H1 (cell line): ENCODE results near the gene CMSS1. TPM values are rescaled to one million over a fixed set of nuclear protein-coding genes. Genes with fewer than 3 reads are reported as not detected.

Source experiments
- CTCF ChIA-PET: fragments of 300-600 bp; sonication (Branson Sonifier 250); formaldehyde crosslinking; loops from one replicate; lab custom pipeline; 2021; ENCODE audit not compliant: partially characterized antibody; lab: Charles Lee
- POLR2A ChIA-PET: fragments of 300-600 bp; sonication (Branson Sonifier 250); formaldehyde crosslinking; loops from one replicate; lab custom pipeline; 2021; ENCODE audit warnings: inconsistent platforms; ENCODE audit not compliant: partially characterized antibody; lab: Charles Lee
- DNase-seq, 2 experiments: peaks; one replicate each; pipeline versions ENCODE4 v3.0.0 to v3.0.0-alpha.2; 2010 to 2022; ENCODE audit warnings: low spot score in 2 of 2, low read depth in 1 of 2, mixed read lengths in 1 of 2
- FAIRE-seq: peaks from 2 replicates; lab custom pipeline; 2011; peaks lifted over from hg19 to GRCh38; lab: Jason Lieb, UNC
- H2AFZ ChIP-seq: 2 replicates; pipeline ENCODE4 v1.8.1; 2012; ENCODE audit warnings: low read length, inconsistent platforms
- H2AK5ac ChIP-seq: 2 replicates; pipeline ENCODE4 v1.6.1; 2013; ENCODE audit warnings: low read depth, low read length
- H2BK120ac ChIP-seq: replicated peaks from 2 replicates; pipeline ENCODE3; 2013; ENCODE audit warnings: low read depth, low read length, inconsistent platforms
- H2BK12ac ChIP-seq: 2 replicates; pipeline ENCODE4 v1.6.1; 2013; ENCODE audit warnings: low read depth, low read length
- H2BK15ac ChIP-seq: 2 replicates; pipeline ENCODE4 v1.6.1; 2013; ENCODE audit warnings: low read length
- H2BK20ac ChIP-seq: 2 replicates; pipeline ENCODE4 v1.6.1; 2013; ENCODE audit warnings: low read length
- H2BK5ac ChIP-seq: 2 replicates; pipeline ENCODE4 v1.6.1; 2013; ENCODE audit warnings: low read depth, low read length
- H3K14ac ChIP-seq: 2 replicates; pipeline ENCODE4 v1.6.1; 2013; ENCODE audit warnings: inconsistent platforms; ENCODE audit not compliant: insufficient read length
- H3K18ac ChIP-seq: 2 replicates; pipeline ENCODE4 v1.6.1; 2013; ENCODE audit warnings: low read length; ENCODE audit errors: extremely low read depth
- H3K23ac ChIP-seq: 2 replicates; pipeline ENCODE4 v1.6.1; 2013; ENCODE audit warnings: inconsistent platforms; ENCODE audit not compliant: insufficient read length
- H3K23me2 ChIP-seq: 2 replicates; pipeline ENCODE4 v1.6.1; 2013; ENCODE audit warnings: low read depth, low read length
- H3K27ac ChIP-seq: 2 replicates; pipeline ENCODE4 v1.6.1; 2011; ENCODE audit warnings: low read depth, low read length, inconsistent platforms
- H3K27me3 ChIP-seq, 4 experiments: replicated peaks in 1 of 4; 1 replicate in 1 of 4; 2 replicates in 3 of 4; pipeline versions ENCODE4 v1.6.1 to v1.8.1; 2011 to 2013; ENCODE audit warnings: low read length in 3 of 4, mild to moderate bottlenecking in 3 of 4, inconsistent platforms in 2 of 4, mixed read lengths in 2 of 4, moderate library complexity in 1 of 4; ENCODE audit not compliant: control insufficient read depth in 3 of 4, insufficient read depth in 3 of 4; ENCODE audit errors: extremely low read depth in 1 of 4
- H3K36me3 ChIP-seq, 4 experiments: 2 replicates each; pipeline versions ENCODE4 v1.6.1 to v1.8.1; 2011 to 2013; ENCODE audit warnings: mild to moderate bottlenecking in 4 of 4, low read length in 3 of 4, moderate library complexity in 2 of 4, control low read depth in 1 of 4, inconsistent platforms in 1 of 4; ENCODE audit not compliant: insufficient read depth in 4 of 4, control insufficient read depth in 2 of 4
- H3K4ac ChIP-seq: replicated peaks from 2 replicates; pipeline ENCODE3; 2013; ENCODE audit warnings: low read length, low read depth, mixed read lengths, inconsistent platforms; ENCODE audit not compliant: insufficient read length
- H3K4me1 ChIP-seq, 4 experiments: replicated peaks in 1 of 4; 1 replicate in 1 of 4; 2 replicates in 3 of 4; pipeline versions ENCODE4 v1.6.1 to v1.8.1; 2011 to 2013; ENCODE audit warnings: low read length in 3 of 4, inconsistent platforms in 2 of 4, mixed read lengths in 1 of 4; ENCODE audit not compliant: insufficient read depth in 4 of 4, control insufficient read depth in 3 of 4
- H3K4me2 ChIP-seq, 2 experiments: 2 replicates each; pipeline versions ENCODE4 v1.6.1 to v1.8.1; 2011 to 2013; ENCODE audit warnings: low read depth in 2 of 2, low read length in 2 of 2, control low read depth in 1 of 2, inconsistent platforms in 1 of 2, mild to moderate bottlenecking in 1 of 2; ENCODE audit not compliant: insufficient read depth in 1 of 2
- H3K4me3 ChIP-seq, 4 experiments: fragments of 200-600, 300-600 bp in 1 of 4; sonication (generic), shearing (Covaris generic), sonication (Bioruptor Twin) in 1 of 4; 2 replicates each; pipeline versions ENCODE4 v1.5.1 to v1.8.1; 2011 to 2016; ENCODE audit warnings: low read length in 4 of 4, low read depth in 3 of 4, control low read depth in 2 of 4, inconsistent platforms in 2 of 4, mild to moderate bottlenecking in 2 of 4, mixed read lengths in 1 of 4, moderate library complexity in 1 of 4; ENCODE audit not compliant: insufficient read depth in 2 of 4; ENCODE audit errors: extremely low read depth in 1 of 4
- H3K56ac ChIP-seq: replicated peaks from 2 replicates; pipeline ENCODE3; 2013; ENCODE audit warnings: low read depth, mild to moderate bottlenecking, mixed read lengths, low read length, inconsistent platforms; ENCODE audit not compliant: insufficient read length
- H3K79me1 ChIP-seq: 2 replicates; pipeline ENCODE4 v1.6.1; 2013; ENCODE audit warnings: low read depth, low read length, control low read depth
- H3K79me2 ChIP-seq, 2 experiments: 2 replicates each; pipeline versions ENCODE4 v1.6.1 to v1.8.1; 2012 to 2013; ENCODE audit warnings: low read length in 2 of 2, mild to moderate bottlenecking in 2 of 2, inconsistent platforms in 1 of 2; ENCODE audit not compliant: insufficient read depth in 2 of 2, control insufficient read depth in 1 of 2
- H3K9ac ChIP-seq, 4 experiments: replicated peaks in 1 of 4; 1 replicate in 1 of 4; 2 replicates in 3 of 4; pipeline versions ENCODE4 v1.6.1 to v1.8.1; 2011 to 2013; ENCODE audit warnings: low read depth in 3 of 4, low read length in 3 of 4, control low read depth in 2 of 4, mild to moderate bottlenecking in 2 of 4, moderate library complexity in 2 of 4, inconsistent platforms in 1 of 4; ENCODE audit errors: extremely low read depth in 1 of 4
- H3K9me3 ChIP-seq, 2 experiments: 2 replicates each; pipeline versions ENCODE4 v1.6.1 to v1.8.1; 2012 to 2013; ENCODE audit warnings: mild to moderate bottlenecking in 2 of 2, moderate library complexity in 2 of 2, control low read depth in 1 of 2, inconsistent platforms in 1 of 2, low read depth in 1 of 2, low read length in 1 of 2, mixed read lengths in 1 of 2; ENCODE audit not compliant: insufficient read depth in 2 of 2
- H4K20me1 ChIP-seq, 2 experiments: replicated peaks in 1 of 2; 2 replicates each; pipeline versions ENCODE3 to v1.8.1; 2011 to 2013; ENCODE audit warnings: inconsistent platforms in 2 of 2, low read length in 2 of 2, mild to moderate bottlenecking in 1 of 2; ENCODE audit not compliant: insufficient read depth in 2 of 2, control insufficient read depth in 1 of 2
- H4K5ac ChIP-seq: 2 replicates; pipeline ENCODE4 v1.6.1; 2013; ENCODE audit warnings: low read length, low read depth, mixed read lengths, inconsistent platforms; ENCODE audit not compliant: insufficient read length
- H4K8ac ChIP-seq: 2 replicates; pipeline ENCODE4 v1.8.0; 2013; ENCODE audit warnings: mild to moderate bottlenecking, moderate library complexity, low read length, inconsistent platforms; ENCODE audit not compliant: insufficient read depth; ENCODE audit errors: extremely low read depth
- H4K91ac ChIP-seq: replicated peaks from 2 replicates; pipeline ENCODE3; 2013; ENCODE audit warnings: low read length, mixed read lengths, inconsistent platforms; ENCODE audit not compliant: insufficient read length
- BCL11A ChIP-seq, 2 experiments: IDR thresholded peaks; one replicate each; pipeline ENCODE4 v1.6.1; 2011; ENCODE audit warnings: low read depth in 2 of 2, low read length in 2 of 2, mild to moderate bottlenecking in 2 of 2
- BRCA1 ChIP-seq: IDR thresholded peaks from 2 replicates; pipeline ENCODE4 v1.6.1; 2012; ENCODE audit warnings: low read depth, low read length, improper control_type of control experiment
- CEBPB ChIP-seq: IDR thresholded peaks from 2 replicates; pipeline ENCODE4 v1.6.1; 2012; ENCODE audit warnings: low read depth, low read length
- CTBP2 ChIP-seq: IDR thresholded peaks from 2 replicates; pipeline ENCODE4 v1.7.0; 2011; ENCODE audit warnings: borderline replicate concordance, mild to moderate bottlenecking, moderate library complexity, mixed read lengths, low read length; ENCODE audit not compliant: insufficient read depth, insufficient read length
- NRF1 ChIP-seq: IDR thresholded peaks from 2 replicates; pipeline ENCODE4 v1.6.1; 2011; ENCODE audit warnings: mild to moderate bottlenecking, low read depth, low read length, improper control_type of control experiment
- POU5F1 ChIP-seq: IDR thresholded peaks from 2 replicates; pipeline ENCODE4 v1.6.1; 2011; ENCODE audit warnings: low read depth, mild to moderate bottlenecking, low read length, moderate library complexity
- RXRA ChIP-seq: IDR thresholded peaks from 2 replicates; pipeline ENCODE4 v1.6.1; 2011; ENCODE audit warnings: low read depth, mild to moderate bottlenecking, low read length, moderate library complexity; ENCODE audit not compliant: insufficient read depth
- SIX5 ChIP-seq: IDR thresholded peaks from 2 replicates; pipeline ENCODE4 v1.6.1; 2011; ENCODE audit warnings: mild to moderate bottlenecking, low read depth, low read length
- SP4 ChIP-seq: IDR thresholded peaks from 2 replicates; pipeline ENCODE4 v1.6.1; 2012; ENCODE audit warnings: low read length, inconsistent platforms
- SUZ12 ChIP-seq: fragments of 200-600 bp; sonication (generic); IDR thresholded peaks from 2 replicates; pipeline ENCODE4 v1.6.1; 2012; ENCODE audit warnings: mild to moderate bottlenecking, inconsistent platforms, low read length, moderate library complexity, mixed read lengths
- WGBS, 2 experiments: shearing (Covaris generic) in 1 of 2; methylation state at CpG; one replicate each; pipeline versions ENCODE4 v1.1.6 to v1.1.7; 2013 to 2015; ENCODE audit warnings: low lambda C conversion rate in 2 of 2, mixed read lengths in 2 of 2, inconsistent platforms in 1 of 2, low coverage in 1 of 2, missing lambda C conversion rate in 1 of 2; ENCODE audit not compliant: insufficient replicate concordance in 2 of 2, insufficient coverage in 1 of 2, insufficient read length in 1 of 2; ENCODE audit errors: extremely low coverage in 1 of 2, missing lambda C conversion rate in 1 of 2; 5-methylcytosine and 5-hydroxymethylcytosine counted together
- polyA plus RNA-seq, 7 experiments: library from polyadenylated mRNA; depleted of rRNA in 3 of 7; stranded (reverse) in 5 of 7; unstranded in 2 of 7; fragments of >200 nt in 5 of 7; fragments of 200-250 nt in 2 of 7; gene quantifications; 1 replicate in 5 of 7; 2 replicates in 1 of 7; 4 replicates in 1 of 7; pipeline versions ENCODE4 v1.2.1 to v1.2.3, GENCODE V29; 2011 to 2013; ENCODE audit warnings: missing spikeins in 2 of 7, mixed read lengths in 2 of 7
- total RNA-seq: library from RNA; stranded (reverse); fragmentation: NEBNext Ultra II Directional; extraction: Animal tissue kit (Norgen Biotek cat#: 25700); gene quantifications from 2 replicates; pipeline ENCODE4 v1.2.1, GENCODE V29; 2021
- TF ChIP-seq, protein P1 (sequence below): IDR thresholded peaks from 2 replicates; pipeline ENCODE4 v1.6.1; 2011; ENCODE audit warnings: low read length, improper control_type of control experiment
- TF ChIP-seq, protein P2 (sequence below): IDR thresholded peaks from 2 replicates; pipeline ENCODE4 v1.6.1; 2012; ENCODE audit warnings: inconsistent platforms

Gene CMSS1
- total and polyA plus RNA-seq, 2 of the 8 experiments (the other 6 are each of a cell fraction or from before 2014, with no cell fraction given): 15.2 to 75.1 TPM

- POLR2A ChIA-PET: no interaction called here
- Histone ChIP-seq H3K27ac (no peak overlapping the region), H3K56ac (no peak overlapping the region), H2BK12ac (no peak overlapping the region), H3K4ac (no peak overlapping the region), H2AFZ (no peak overlapping the region), H4K5ac (no peak overlapping the region), H4K91ac (no peak overlapping the region), H2AK5ac (no peak overlapping the region), H3K4me1 (peaks cover 2 to 6% (median 4%) of the 10 kb centered on the region in 4 experiments; a peak in 3 of 7 replicates), H2BK120ac (no peak overlapping the region), H3K14ac (no peak overlapping the region), H3K23ac (no peak overlapping the region), H3K36me3 (no peaks in the 10 kb centered on the region), H3K4me3 (no peak overlapping the region), H3K23me2 (no peaks in the 10 kb centered on the region), H3K9me3 (no peaks in the 10 kb centered on the region), H3K27me3 (no peaks in the 10 kb centered on the region), H2BK5ac (no peak overlapping the region), H3K4me2 (no peak overlapping the region), H3K79me1 (no peaks in the 10 kb centered on the region), H3K18ac (no peak overlapping the region), H4K20me1 (no peaks in the 10 kb centered on the region), H2BK15ac (no peak overlapping the region), H3K9ac (no peak overlapping the region), H2BK20ac (no peak overlapping the region), H4K8ac (no peak overlapping the region), H3K79me2 (no peaks in the 10 kb centered on the region)
- FAIRE-seq (no peak), DNase-seq (no peak)
- CTCF ChIA-PET: interaction anchor here (1.0 to 2.3 kb wide), 6 partner anchors 16 to 229 kb away, joined by 3 to 6 read pairs (median 4); no protein-coding TSS in a partner anchor
- 94% methylated on average over 3 of the region's 3 CpGs; no CpG with 5 or more reads in 1 of the 2 experiments for WGBS, 2 experiments
- TF ChIP-seq NRF1 (no peak), RXRA (no peak), CEBPB (no peak), BCL11A (IDR thresholded peaks at IDR 0.05; ENCODE audit: low read depth in 2 of 2, low read length in 2 of 2) (no peak), SUZ12 (no peak), SP4 (no peak), POU5F1 (no peak), BRCA1 (no peak), SIX5 (no peak), CTBP2 (no peak)
- TF ChIP-seq, protein P1, sequence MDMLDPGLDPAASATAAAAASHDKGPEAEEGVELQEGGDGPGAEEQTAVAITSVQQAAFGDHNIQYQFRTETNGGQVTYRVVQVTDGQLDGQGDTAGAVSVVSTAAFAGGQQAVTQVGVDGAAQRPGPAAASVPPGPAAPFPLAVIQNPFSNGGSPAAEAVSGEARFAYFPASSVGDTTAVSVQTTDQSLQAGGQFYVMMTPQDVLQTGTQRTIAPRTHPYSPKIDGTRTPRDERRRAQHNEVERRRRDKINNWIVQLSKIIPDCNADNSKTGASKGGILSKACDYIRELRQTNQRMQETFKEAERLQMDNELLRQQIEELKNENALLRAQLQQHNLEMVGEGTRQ: no peak
- TF ChIP-seq, protein P2, sequence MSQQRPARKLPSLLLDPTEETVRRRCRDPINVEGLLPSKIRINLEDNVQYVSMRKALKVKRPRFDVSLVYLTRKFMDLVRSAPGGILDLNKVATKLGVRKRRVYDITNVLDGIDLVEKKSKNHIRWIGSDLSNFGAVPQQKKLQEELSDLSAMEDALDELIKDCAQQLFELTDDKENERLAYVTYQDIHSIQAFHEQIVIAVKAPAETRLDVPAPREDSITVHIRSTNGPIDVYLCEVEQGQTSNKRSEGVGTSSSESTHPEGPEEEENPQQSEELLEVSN: no peak
These were observed 254.8 kb downstream of the CMSS1 start for GRCh38 chr3:100072326-100073048.
